HG03457 (cell line): ENCODE measurements around the gene MCMBP.

Source experiments
- ATAC-seq: cut with Tn5 transposase; IDR thresholded peaks from one replicate; pipeline ENCODE4 v1.9.1; 2021; ENCODE audit warnings: moderate number of reproducible peaks; ENCODE audit not compliant: unreplicated experiment

Gene MCMBP

GRCh38 chr10:119784340-119785067, 88.1 kb downstream of the MCMBP start:
- ATAC-seq, result no peak

GRCh38 chr10:119783665-119784027, 89.0 kb downstream of the MCMBP start:
- ATAC-seq, result no peak

- ATAC-seq, result no peak
Observed at GRCh38 chr10:119782981-119783664, 89.5 kb downstream of the MCMBP start.

- no peak for ATAC-seq
Observed at GRCh38 chr10:119781498-119781897, 91.1 kb downstream of the MCMBP start.

GRCh38 chr10:119780879-119781480, 91.7 kb downstream of the MCMBP start:
- ATAC-seq, result no peak
